ENCODE data around the gene SLC8A2.

SLC8A2 gene

GRCh38 chr19:47433121-47433520 is 38.6 kb downstream of the SLC8A2 start:
- no peak for TF ChIP-seq CTCF (IDR thresholded peaks at IDR 0.05; ENCODE audit: low read depth, low read length)
- DNase-seq (ENCODE audit: low read depth in 2 of 2), result peak; percentile 55 to 56
- no peak overlapping the region for H3K4me3 ChIP-seq (replicated peaks in 1 of 2; ENCODE audit: low read depth in 2 of 2, low read length in 2 of 2)

GRCh38 chr19:47432499-47432898 is 39.2 kb downstream of the SLC8A2 start:
- no peak for TF ChIP-seq CTCF (IDR thresholded peaks at IDR 0.05; ENCODE audit: low read depth, low read length)
- H3K4me3 ChIP-seq (replicated peaks in 1 of 2; ENCODE audit: low read depth in 2 of 2, low read length in 2 of 2), result no peak overlapping the region
- DNase-seq (ENCODE audit: low read depth in 2 of 2), result no peak

- H3K4me3 ChIP-seq (replicated peaks in 1 of 2; ENCODE audit: low read depth in 2 of 2, low read length in 2 of 2), result no peak overlapping the region
- no peak for TF ChIP-seq CTCF (IDR thresholded peaks at IDR 0.05; ENCODE audit: low read depth, low read length)
- no peak for DNase-seq (ENCODE audit: low read depth in 2 of 2)
Measured at GRCh38 chr19:47432091-47432490, 39.6 kb downstream of the SLC8A2 start.

GRCh38 chr19:47430041-47430802 is 41.5 kb downstream of the SLC8A2 start:
- H3K4me3 ChIP-seq (replicated peaks in 1 of 2; ENCODE audit: low read depth in 2 of 2, low read length in 2 of 2), result peak overlapping the region; percentile 14 to 21
- DNase-seq (ENCODE audit: low read depth in 2 of 2), result peak; percentile 62 to 64
- TF ChIP-seq CTCF (IDR thresholded peaks at IDR 0.05; ENCODE audit: low read depth, low read length), result no peak

GRCh38 chr19:47429140-47429793 is 42.4 kb downstream of the SLC8A2 start:
- DNase-seq (ENCODE audit: low read depth in 2 of 2), result no peak
- H3K4me3 ChIP-seq (replicated peaks in 1 of 2; ENCODE audit: low read depth in 2 of 2, low read length in 2 of 2), result no peak overlapping the region
- no peak for TF ChIP-seq CTCF (IDR thresholded peaks at IDR 0.05; ENCODE audit: low read depth, low read length)

- no peak for TF ChIP-seq CTCF (IDR thresholded peaks at IDR 0.05; ENCODE audit: low read depth, low read length)
- peak overlapping the region; percentile 11 to 22 for H3K4me3 ChIP-seq (replicated peaks in 1 of 2; ENCODE audit: low read depth in 2 of 2, low read length in 2 of 2)
- DNase-seq (ENCODE audit: low read depth in 2 of 2), result peak; percentile 99
Measured at GRCh38 chr19:47428177-47428894, 43.4 kb downstream of the SLC8A2 start.

Measured in cardiac fibroblast (primary cell).